Fibroblast of mammary gland (primary cell): ENCODE results near the gene KIAA1614.

Experiments used
- DNase-seq: peaks from one replicate; pipeline ENCODE4 v3.0.0-alpha.2; 2010; ENCODE audit warnings: low read depth
- H3K4me3 ChIP-seq: 2 replicates; pipeline ENCODE4 v1.5.1; 2011; ENCODE audit warnings: low read depth, mild to moderate bottlenecking, low read length, moderate library complexity; ENCODE audit not compliant: control insufficient read depth
- CTCF ChIP-seq: conservative IDR thresholded peaks from 2 replicates; pipeline ENCODE4 v1.5.1; 2011; ENCODE audit warnings: low read depth, low read length, inconsistent platforms; ENCODE audit not compliant: control insufficient read depth, insufficient read depth

The KIAA1614 gene

GRCh38 chr1:180934563-180934962 is 21.9 kb downstream of the KIAA1614 start:
- no peak for TF ChIP-seq CTCF
- DNase-seq, result no peak
- H3K4me3 ChIP-seq, result no peak overlapping the region

- no peak overlapping the region for H3K4me3 ChIP-seq
- TF ChIP-seq CTCF, result no peak
- DNase-seq, result no peak
Observed at GRCh38 chr1:180935326-180936109, 22.8 kb downstream of the KIAA1614 start.

- DNase-seq, result no peak
- no peak overlapping the region for H3K4me3 ChIP-seq
- TF ChIP-seq CTCF, result no peak
Observed at GRCh38 chr1:180936110-180937011, 23.7 kb downstream of the KIAA1614 start.

GRCh38 chr1:180937012-180937372 is 24.3 kb downstream of the KIAA1614 start:
- no peak for TF ChIP-seq CTCF
- H3K4me3 ChIP-seq, result no peak overlapping the region
- DNase-seq, result no peak

- H3K4me3 ChIP-seq, result no peak overlapping the region
- TF ChIP-seq CTCF, result no peak
- no peak for DNase-seq
Observed at GRCh38 chr1:180937624-180938225, 25.0 kb downstream of the KIAA1614 start.

GRCh38 chr1:180939073-180939710 is 26.5 kb downstream of the KIAA1614 start:
- TF ChIP-seq CTCF, result no peak
- no peak for DNase-seq
- H3K4me3 ChIP-seq, result no peak overlapping the region
